Suprapubic skin (tissue), 4 donors: ENCODE results near the gene TMEM187.

Experiments used
- EP300 ChIP-seq: sonication (generic); formaldehyde crosslinking; IDR thresholded peaks from one replicate; pipeline ENCODE4 v1.6.1; 2017; ENCODE audit warnings: antibody characterized with exemption
- POLR2A ChIP-seq, 2 donors: fragments of 450-650 bp; IDR thresholded peaks; one replicate each; pipeline ENCODE4 v1.6.1; 2017; ENCODE audit warnings: antibody characterized with exemption in 2 of 2, mild to moderate bottlenecking in 2 of 2, moderate library complexity in 2 of 2
- POLR2AphosphoS5 ChIP-seq, 3 donors: sonication (generic); formaldehyde crosslinking; IDR thresholded peaks; one replicate each; pipeline ENCODE4 v1.6.1; 2017; ENCODE audit warnings: antibody characterized with exemption in 3 of 3
- TF ChIP-seq, protein P1 (sequence below), 2 donors: fragments of 200-600 bp in 1 of 2; fragments of 450-650 bp in 1 of 2; sonication (generic) in 1 of 2; IDR thresholded peaks; one replicate each; pipeline ENCODE4 v1.5.1; 2016 to 2019; ENCODE audit warnings: antibody characterized with exemption in 2 of 2, mild to moderate bottlenecking in 1 of 2, moderate library complexity in 1 of 2

DNA sequence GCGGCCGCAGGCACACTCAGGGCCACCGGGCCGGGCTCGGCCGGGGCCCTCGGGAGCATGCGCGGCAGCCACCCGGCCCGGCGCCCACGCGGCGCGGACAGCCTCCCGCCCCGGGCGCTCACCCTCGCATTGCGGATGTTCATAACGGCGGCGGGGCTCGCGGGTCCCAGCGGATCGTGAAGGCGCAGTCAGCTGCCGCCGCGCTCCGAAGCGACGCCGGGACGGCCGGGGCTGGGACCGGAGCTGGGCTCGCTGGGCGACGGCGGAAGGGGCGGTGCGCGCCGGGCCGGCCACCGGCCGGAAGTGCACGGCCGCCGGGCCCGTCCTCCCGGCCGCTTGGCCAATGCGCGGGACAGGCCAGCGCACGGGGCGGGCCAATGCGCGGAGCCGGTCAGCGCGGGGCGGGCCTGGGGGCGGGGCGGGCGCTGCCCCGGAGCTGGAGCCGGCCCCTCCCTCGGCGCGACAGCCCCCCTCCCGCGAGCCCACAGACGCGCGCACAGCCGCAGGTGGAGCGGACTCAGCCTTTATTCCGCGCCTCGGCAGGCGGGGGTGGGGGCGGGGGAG lies 37.7 kb upstream of the TMEM187 start, which contains the start of gene NAA10:
- TF ChIP-seq, protein P1, sequence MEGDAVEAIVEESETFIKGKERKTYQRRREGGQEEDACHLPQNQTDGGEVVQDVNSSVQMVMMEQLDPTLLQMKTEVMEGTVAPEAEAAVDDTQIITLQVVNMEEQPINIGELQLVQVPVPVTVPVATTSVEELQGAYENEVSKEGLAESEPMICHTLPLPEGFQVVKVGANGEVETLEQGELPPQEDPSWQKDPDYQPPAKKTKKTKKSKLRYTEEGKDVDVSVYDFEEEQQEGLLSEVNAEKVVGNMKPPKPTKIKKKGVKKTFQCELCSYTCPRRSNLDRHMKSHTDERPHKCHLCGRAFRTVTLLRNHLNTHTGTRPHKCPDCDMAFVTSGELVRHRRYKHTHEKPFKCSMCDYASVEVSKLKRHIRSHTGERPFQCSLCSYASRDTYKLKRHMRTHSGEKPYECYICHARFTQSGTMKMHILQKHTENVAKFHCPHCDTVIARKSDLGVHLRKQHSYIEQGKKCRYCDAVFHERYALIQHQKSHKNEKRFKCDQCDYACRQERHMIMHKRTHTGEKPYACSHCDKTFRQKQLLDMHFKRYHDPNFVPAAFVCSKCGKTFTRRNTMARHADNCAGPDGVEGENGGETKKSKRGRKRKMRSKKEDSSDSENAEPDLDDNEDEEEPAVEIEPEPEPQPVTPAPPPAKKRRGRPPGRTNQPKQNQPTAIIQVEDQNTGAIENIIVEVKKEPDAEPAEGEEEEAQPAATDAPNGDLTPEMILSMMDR (IDR thresholded peaks at IDR 0.05): no peak
- no peak for TF ChIP-seq POLR2AphosphoS5 (IDR thresholded peaks at IDR 0.05)
- no peak for TF ChIP-seq POLR2A (IDR thresholded peaks at IDR 0.05)
- TF ChIP-seq EP300: no peak
